MV-4-11 (cell line): ENCODE data around the gene TRMT44.
"Not testable (repeated sequence)": the region's sequence is repeated elsewhere in the genome, so short reads cannot be mapped to it uniquely, and the experiment has no call there.

ENCODE experiments used
- DNase-seq: peaks from one replicate; lab custom pipeline; 2025; lab: John Stamatoyannopoulos, UW

TRMT44 gene

DNA sequence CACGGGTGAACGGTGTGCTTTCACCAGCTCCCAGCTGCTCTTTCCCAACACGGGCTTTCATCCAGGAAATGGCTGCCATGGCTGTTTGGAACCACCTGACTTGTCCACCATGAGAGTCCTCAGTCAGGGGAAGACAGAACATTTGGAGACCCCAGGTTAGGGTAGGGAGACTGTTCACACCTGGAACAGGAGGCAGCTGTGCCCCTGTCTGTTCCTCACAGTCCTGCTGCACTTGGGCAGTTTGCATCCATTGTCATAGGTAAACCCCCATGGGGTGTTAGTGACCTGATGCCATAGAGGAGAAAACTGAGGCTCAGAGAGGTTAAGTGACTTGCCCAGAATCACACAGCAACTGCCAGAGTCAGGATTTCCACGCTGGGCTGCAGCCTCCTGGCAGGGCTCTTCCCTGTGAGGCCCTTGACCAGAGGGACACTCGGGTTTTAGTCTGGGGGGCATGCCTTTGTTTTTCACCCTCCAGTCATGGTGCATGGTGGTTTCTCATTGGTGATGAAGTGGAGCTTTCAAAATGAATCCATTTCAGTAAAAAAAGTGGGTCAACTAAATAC lies 54.5 kb downstream of the TRMT44 start:
- DNase-seq: no peak

GRCh38 chr4:8495803-8496202 lies 55.2 kb downstream of the TRMT44 start:
- no peak for DNase-seq

DNA sequence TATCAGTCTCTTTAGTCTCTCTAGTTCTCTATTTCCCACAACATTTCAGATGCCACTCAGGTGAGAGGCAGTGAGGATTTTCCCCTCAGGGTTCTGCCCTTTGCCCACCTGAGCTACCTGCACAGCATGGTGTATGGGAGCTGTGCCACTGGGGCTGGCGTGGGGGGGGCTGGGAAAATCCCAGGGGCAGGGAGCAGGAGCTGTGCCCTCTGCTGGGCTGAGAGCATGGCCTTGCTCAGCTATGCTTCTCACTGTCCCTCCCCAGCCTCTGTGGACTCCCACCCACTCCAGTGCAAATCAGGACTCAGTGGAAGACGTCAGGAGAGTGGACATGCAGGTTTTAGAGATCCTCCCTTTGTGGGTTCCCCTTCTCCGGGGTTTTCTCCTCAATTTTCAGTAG lies 57.2 kb downstream of the TRMT44 start:
- DNase-seq: no peak

DNA sequence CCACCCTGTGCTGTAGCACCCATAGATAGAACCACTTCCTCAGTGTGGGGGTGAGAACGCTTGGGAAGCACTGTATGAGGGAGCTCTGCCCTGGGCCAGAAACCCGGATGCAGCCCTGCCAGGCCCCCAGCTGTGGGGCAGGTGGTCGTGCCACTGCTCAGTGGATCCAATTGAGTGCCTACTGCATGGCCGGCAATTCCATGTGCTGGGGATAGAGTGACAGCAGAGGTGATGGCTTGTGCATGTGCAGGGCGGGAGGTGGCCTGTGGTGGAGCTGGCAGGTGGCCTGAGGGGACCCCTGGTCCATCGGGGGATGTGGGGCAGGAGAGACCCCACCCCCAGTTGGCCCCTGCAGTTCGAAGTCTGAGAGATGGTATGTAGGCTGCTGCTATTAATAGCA lies 60.4 kb downstream of the TRMT44 start:
- DNase-seq: no peak

DNA sequence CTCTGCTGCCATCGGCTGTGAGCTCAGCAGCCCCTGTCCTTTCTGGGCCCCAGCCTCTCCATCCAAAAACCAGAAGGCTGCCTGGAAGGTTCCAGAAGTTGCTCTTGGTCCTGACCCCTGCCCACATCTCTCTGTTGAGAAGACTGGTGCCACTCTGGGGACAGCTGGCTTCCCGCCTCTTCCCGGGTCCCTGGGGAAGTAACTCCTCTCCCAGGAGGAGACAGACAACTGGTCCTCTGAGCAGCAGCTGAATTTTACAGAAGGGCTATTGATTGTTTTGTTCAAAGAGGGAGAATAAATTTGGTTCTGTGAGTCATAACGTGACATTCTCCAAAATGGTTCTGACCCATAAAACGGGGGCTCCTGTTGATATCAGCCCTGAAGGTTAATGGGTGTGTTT lies 61.2 kb downstream of the TRMT44 start:
- no peak for DNase-seq

DNA sequence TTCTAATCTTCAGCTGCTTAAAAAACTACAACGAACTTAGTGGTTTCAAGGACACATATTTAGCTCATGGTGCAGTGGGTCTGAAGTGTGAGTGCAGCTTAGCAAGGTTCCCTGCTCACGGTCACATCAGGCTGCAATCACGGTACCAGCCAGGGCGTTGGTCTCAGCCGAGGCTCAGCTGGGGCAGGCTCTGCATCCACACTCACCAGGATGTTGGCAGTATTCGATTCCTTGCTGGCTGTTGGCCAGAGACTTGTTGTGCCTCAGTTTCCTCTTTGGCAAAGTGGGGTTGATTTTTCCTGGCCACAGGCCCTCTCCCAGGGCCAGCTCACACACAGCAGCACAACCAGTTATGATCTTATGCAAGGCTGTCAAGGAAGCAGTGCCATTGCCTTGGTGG lies 61.8 kb downstream of the TRMT44 start:
- no peak for DNase-seq

DNA sequence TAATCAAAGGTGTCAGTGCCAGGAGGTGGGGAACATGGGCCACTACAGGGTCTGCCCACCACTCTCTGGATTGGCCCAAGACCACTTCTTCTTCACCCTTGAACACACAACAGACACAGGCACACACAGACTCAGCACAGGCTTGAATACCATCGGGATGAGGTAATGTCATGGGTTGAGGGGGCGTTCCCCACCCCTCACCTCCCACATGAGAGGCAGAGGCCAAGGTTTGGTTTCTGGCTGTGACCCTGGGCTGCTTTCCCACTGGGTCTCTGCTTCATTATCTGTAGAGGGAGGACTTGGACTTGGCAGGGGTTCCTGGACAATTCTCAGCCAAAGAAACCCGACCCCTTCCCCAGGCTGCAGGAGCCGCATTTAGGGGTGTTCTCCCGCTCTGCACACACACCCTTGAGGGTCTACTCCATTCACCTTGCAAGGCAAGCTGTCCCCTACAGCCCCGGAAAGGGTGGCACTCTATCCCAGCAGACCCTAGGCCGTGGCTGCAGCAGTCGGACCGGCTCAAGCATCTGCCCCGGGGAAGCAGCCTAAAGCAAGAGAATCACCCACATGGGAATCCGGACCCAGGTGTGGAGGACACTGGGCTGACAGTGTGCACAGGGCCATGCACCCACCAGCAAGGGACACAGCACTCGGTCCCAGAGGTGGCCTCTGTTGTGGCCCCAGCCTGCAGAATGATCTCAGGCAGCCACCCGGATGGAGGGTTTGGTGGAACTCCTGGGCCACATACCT lies 62.4 kb downstream of the TRMT44 start:
- DNase-seq: no peak

DNA sequence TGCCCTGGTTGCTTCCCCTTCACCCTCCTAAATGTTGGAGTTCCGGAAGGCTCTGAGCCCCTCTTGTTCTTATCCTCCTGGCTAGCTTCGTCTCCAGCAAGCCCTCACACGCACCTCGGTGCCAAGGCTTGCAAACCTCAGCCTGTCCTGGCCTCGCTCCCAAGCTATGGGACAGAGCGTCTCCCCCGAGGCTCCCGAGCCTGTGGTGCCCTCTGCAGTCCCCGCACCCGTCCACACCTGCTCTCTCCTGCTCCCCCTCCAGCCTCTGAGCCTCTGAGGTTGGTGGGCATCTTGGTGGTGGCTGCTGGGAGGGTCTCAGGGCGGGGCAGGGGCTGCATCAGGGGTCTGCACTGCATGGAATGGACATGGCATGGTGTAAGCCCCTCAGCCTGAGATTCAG lies 63.2 kb downstream of the TRMT44 start:
- no peak for DNase-seq

- DNase-seq: no peak
These were observed 63.9 kb downstream of the TRMT44 start for GRCh38 chr4:8504279-8505007.

DNA sequence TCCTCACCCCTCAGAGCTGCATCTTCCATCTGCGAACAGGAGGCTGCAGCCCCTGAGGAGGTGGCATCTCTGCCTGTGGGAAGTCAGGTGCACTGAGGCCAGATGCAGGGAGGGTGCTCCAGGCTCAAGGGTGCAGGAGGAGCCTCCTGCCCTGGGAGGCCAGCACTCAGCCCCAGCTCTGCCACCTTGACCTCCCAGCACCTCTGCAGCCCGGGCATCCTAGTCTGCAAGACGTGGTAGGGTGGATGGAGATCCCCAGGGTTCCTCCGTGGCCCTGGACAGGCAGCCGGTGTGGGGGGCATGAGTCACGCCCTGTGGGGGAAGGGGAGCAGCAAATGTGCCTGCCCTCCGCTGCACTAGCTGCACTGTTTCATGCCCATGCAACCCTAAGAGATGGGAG lies 64.7 kb downstream of the TRMT44 start:
- DNase-seq: no peak

DNA sequence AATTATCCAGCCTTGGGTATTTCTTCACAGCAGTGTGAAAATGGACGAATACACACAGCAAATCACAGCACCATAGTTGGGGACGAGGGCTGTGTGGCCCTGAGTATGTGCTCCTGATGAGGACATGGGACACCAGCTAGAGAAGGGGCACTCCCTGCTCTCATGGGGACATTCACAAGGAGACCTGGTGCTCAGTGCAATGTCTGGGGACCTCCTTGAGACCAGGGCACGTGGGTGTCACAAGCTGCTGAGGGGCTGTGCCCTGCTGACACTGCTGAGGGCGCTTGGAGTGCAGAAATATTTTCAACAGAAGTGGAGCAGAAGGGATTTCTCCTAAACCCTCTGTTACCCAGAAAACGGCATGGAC lies 65.4 kb downstream of the TRMT44 start:
- DNase-seq: no peak

GRCh38 chr4:8506373-8507195 lies 66.0 kb downstream of the TRMT44 start:
- no peak for DNase-seq

GRCh38 chr4:8507196-8507570 lies 66.6 kb downstream of the TRMT44 start:
- no peak for DNase-seq

DNA sequence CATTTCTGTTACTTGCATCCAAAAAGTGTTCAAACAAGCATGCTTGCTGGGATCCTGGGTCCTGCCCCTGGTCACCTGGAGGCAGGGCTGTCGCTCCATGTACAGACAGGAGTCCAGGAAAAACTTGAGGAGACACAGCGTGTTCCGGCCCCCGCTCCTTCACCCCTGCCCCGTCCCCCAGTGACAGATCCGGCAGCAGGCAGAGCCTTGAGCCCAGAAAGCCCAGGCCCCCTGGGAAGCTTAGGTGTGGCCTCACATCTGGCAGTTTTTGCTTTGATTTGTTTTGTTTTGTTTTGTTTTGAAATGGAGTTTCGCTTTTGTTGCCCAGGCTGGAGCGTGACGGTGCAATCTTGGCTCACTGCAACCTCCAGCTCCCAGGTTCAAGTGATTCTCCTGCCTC lies 67.0 kb downstream of the TRMT44 start:
- no peak for DNase-seq

DNA sequence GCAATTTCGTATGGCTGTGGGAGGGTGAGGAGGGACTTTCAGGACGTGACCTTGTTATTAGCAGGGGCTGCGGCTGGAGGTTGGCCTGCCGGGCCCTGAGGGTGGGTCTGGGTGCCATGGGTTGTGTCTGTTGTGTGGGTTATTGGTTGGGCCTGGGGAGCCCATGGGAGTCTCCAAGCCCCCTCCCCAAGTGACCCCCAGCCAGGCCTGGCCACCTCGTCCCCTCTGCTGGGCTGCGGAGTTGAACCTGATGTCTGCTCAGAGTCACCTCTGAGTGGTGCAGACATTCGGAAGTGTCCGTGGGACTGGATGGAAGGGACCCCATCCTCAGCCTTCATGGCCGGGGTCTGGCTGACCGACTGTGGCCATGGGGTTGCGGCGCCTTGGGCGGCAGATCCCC lies 67.7 kb downstream of the TRMT44 start:
- DNase-seq: no peak

- no peak for DNase-seq
These were observed 68.2 kb downstream of the TRMT44 start for GRCh38 chr4:8508740-8509139.

DNA sequence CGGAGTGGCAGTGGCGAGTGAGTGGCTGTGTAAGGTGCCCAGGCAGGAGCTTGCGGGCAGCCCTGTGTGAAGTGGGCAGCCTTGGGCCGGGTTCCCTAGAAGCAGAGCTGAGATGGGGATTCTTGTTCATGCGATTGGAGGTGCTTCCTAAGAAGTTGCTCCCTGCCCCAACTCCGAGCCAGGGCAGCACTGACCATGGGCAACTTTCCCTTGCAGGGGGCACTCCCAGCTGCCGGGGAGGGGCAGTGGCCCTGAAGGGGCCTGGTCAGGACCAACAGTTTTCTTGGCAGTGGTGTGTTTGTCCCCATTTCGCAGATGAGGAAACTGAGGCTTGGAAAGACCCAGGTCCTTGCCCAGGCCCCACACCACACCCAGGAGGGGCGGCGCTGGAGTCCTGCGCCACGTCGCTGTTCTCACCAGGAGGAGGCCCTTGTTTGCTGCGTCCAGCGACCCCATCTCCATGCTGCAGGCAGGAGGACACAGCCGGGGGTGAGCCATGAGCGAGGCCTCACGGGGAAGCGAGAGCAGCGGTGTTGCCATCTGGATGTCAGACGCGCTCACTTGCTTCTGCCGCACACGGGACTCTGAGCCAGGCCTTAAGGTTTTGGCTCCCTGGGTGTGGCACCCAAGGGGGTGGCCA lies 68.9 kb downstream of the TRMT44 start:
- no peak for DNase-seq

DNA sequence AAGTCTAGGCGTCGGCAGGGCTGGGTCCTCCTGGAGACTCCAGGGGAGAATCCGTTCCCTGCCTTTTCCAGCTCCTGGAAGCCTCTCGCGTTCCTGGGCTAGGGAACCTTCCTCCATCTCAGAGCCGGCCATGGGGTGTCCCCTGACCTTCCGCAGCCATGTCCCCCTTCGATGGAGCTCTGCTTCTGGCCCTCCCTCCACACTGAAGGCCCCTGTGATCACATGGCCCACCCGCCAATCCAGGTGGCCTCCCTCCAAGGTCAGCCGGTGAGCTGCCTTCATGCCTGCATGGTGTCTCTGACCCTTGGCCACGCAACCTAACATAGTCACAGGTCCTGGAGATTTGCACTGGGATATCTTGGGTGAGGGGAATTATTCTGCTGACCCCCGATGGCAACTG lies 69.6 kb downstream of the TRMT44 start:
- no peak for DNase-seq

DNA sequence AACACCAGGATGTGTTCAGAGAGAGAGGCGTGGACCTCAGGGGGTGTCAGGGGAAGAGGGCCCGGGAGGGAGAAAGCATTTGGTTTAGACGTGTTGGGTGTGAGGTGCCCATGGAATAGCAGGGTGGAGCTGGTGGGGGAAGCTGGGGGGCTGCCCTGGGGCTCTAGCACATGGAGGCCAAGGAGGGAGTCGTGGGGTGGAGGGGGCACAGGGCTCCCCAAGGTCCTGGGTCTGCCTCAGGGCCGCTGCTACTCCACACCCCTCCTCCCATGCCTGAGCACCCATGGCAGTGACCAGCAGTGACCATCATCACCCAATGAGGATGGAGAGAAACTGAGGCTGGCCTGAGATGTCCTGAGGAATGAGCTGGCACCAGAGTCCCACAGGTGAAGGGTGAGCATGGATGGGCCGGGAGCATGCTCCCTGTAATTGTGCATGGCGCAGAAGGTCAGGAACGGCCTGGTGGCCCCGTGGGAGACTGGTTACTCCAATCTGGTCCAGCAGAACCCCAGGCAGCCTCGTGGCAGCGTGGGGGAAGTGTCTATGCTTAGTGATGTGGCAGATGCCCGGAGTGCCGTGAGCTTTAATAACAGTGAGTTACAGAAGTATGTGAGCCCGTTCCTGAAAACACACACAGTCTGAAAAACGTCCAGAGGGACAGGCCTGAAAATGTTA lies 70.2 kb downstream of the TRMT44 start:
- DNase-seq: no peak

DNA sequence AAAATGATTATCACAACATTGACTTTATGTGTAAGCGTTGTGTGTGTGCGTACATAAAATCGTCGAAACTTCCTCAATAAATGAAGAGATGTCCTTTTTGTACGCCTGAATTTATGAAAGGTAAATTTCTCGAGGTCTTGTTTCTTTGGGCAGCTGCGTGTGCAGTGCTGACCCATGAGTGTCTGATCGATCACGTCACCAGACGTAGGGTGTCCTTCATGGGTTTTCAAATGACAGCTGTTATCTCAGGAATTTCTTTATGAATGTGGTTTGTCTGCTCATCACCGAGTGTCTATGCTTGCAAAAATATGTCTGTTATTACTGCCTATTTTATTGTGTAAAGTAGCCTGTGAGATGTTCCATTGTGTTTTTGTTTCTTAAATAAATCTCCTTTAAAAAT lies 71.9 kb downstream of the TRMT44 start:
- no peak for DNase-seq

DNA sequence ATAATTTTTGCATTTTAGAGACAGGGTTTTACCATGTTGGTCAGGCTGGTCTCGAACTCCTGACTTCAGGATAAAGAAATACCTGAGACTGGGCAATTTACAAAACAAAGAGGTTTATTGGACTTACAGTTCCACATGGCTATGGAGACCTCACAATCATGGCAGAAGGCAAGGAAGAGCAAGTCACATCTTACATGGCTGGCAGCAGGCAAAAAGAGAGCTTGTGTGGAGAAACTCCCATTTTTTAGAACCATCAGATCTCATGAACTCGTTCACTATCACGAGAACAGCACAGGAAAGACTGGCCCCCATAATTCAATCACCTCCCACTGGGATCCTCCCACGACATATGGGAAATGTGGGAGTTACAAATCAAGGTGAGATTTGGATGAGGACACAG lies 72.5 kb downstream of the TRMT44 start:
- not testable (repeated sequence) for DNase-seq

GRCh38 chr4:8513931-8514330 lies 73.4 kb downstream of the TRMT44 start:
- DNase-seq: no peak
